ENCODE data around the gene USP5. TPM values are rescaled to one million over a fixed set of nuclear protein-coding genes. Genes with fewer than 3 reads are reported as not detected.

Gene USP5
- total and polyA plus RNA-seq, 12 donors, result 30.6 to 162 (median 113) TPM

DNA sequence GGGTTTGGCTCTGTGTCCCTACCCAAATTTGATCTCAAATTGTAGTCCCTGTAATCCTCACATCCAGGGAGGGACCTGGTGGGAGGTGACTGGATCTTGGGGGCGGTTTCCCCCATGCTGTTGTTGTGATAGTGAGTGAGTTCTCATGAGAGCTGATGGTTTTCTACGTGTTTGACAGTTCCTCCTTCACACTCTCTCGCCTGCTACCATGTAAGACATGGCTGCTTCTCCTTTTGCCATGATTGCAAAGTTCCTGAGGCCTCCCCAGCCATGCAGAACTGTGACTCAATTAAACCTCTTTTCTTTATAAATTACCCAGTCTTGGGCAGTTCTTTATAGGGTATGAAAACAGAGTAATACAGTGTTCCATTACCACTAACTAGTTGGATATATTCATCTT lies 42.4 kb downstream of the USP5 start:
- TF ChIP-seq POLR2A (IDR thresholded peaks at IDR 0.05), result no peak
- TF ChIP-seq, protein P1, sequence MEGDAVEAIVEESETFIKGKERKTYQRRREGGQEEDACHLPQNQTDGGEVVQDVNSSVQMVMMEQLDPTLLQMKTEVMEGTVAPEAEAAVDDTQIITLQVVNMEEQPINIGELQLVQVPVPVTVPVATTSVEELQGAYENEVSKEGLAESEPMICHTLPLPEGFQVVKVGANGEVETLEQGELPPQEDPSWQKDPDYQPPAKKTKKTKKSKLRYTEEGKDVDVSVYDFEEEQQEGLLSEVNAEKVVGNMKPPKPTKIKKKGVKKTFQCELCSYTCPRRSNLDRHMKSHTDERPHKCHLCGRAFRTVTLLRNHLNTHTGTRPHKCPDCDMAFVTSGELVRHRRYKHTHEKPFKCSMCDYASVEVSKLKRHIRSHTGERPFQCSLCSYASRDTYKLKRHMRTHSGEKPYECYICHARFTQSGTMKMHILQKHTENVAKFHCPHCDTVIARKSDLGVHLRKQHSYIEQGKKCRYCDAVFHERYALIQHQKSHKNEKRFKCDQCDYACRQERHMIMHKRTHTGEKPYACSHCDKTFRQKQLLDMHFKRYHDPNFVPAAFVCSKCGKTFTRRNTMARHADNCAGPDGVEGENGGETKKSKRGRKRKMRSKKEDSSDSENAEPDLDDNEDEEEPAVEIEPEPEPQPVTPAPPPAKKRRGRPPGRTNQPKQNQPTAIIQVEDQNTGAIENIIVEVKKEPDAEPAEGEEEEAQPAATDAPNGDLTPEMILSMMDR (IDR thresholded peaks at IDR 0.05), result no peak

DNA sequence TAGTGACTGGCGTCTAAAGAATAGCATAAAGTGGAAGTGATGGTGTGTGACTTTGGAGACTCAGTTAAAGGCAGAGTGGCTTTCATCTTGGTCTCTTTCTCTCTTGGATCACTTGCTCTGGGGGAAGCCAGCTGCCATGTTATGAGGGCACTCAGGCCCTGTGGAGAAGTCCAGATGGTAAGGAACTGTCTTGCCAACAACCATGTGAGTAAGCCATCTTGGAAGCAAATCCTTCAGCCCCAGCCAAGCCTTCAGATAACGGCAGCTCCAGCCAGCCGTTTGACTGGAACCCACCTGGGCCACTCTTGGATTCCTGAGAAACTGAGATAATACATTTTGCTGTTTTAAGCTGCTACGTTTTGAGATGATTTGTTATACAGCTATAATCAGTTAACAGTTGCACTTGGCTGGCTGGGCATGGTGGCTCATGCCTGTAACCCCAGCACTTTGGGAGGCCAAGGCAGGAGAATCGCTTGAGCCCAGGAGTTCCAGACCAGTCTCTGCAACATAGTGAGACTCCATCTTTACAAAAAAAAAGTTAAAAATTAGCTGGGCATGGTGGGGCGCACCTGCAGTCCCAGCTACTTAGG lies 45.0 kb downstream of the USP5 start:
- 78 to 88% (median 84%) methylated on average over 5 to 6 of the region's 6 CpGs for WGBS, 4 donors
- no peak for TF ChIP-seq POLR2A (IDR thresholded peaks at IDR 0.05)
- TF ChIP-seq, protein P1 (IDR thresholded peaks at IDR 0.05), result no peak
- Histone ChIP-seq H3K9me3 (replicated peaks in 1 of 3) (no peaks in the 10 kb centered on the region), H3K27ac (no peak overlapping the region), H3K4me1 (replicated peaks in 1 of 2) (peaks cover 0 to 2% of the 10 kb centered on the region in 2 donors), H3K36me3 (replicated peaks in 1 of 2) (no peaks in the 10 kb centered on the region), H3K27me3 (no peaks in the 10 kb centered on the region), H3K4me3 (no peak overlapping the region)
- no peak for DNase-seq
- intact Hi-C loops (cut with DNase I), result no loop called here

More for the DNA sequence above, 42.4 kb downstream of the USP5 start:
- H3K4me3 ChIP-seq, result no peak overlapping the region
- intact Hi-C loops (cut with DNase I), result no loop called here
- peaks cover 5 to 16% of the 10 kb centered on the region in 2 donors for H3K4me1 ChIP-seq (replicated peaks in 1 of 2)
- WGBS, 4 donors, result 79 to 89% (median 85%) methylated on average over 3 of the region's 3 CpGs
- no peaks in the 10 kb centered on the region for H3K27me3 ChIP-seq
- no peak for DNase-seq
- H3K27ac ChIP-seq, result no peak overlapping the region
- H3K9me3 ChIP-seq (replicated peaks in 1 of 3), result no peaks in the 10 kb centered on the region
- H3K36me3 ChIP-seq (replicated peaks in 1 of 2), result no peaks in the 10 kb centered on the region

DNA sequence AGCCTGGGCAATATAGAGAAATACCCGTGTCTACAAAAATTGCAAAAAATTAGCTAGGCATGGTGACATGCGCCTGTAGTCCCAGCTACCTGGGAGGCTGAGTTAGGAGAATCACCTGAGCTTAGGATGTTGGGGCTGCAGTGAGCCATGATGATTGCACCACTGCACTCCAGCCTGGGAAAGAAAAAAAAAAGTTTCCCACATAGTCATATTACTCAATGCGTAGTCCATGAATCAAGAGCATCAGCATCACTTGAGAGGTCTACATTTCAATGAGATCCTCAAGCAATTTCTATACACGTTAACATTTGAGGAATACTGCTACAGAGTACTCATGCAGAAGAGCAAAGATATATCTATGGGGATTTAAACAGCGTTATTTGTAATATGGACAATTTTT lies 47.5 kb downstream of the USP5 start:
- no peak overlapping the region for H3K27ac ChIP-seq
- no peaks in the 10 kb centered on the region for H3K36me3 ChIP-seq (replicated peaks in 1 of 2)
- no peak overlapping the region for H3K4me3 ChIP-seq
- DNase-seq, result no peak
- H3K4me1 ChIP-seq (replicated peaks in 1 of 2), result peaks cover 0 to 5% of the 10 kb centered on the region in 2 donors
- TF ChIP-seq, protein P1 (IDR thresholded peaks at IDR 0.05), result no peak
- no peak for TF ChIP-seq POLR2A (IDR thresholded peaks at IDR 0.05)
- H3K9me3 ChIP-seq (replicated peaks in 1 of 3), result no peaks in the 10 kb centered on the region
- intact Hi-C loops (cut with DNase I), result no loop called here
- WGBS, 4 donors, result 75 to 89% (median 79%) methylated on average over 4 to 5 of the region's 5 CpGs
- no peaks in the 10 kb centered on the region for H3K27me3 ChIP-seq

DNA sequence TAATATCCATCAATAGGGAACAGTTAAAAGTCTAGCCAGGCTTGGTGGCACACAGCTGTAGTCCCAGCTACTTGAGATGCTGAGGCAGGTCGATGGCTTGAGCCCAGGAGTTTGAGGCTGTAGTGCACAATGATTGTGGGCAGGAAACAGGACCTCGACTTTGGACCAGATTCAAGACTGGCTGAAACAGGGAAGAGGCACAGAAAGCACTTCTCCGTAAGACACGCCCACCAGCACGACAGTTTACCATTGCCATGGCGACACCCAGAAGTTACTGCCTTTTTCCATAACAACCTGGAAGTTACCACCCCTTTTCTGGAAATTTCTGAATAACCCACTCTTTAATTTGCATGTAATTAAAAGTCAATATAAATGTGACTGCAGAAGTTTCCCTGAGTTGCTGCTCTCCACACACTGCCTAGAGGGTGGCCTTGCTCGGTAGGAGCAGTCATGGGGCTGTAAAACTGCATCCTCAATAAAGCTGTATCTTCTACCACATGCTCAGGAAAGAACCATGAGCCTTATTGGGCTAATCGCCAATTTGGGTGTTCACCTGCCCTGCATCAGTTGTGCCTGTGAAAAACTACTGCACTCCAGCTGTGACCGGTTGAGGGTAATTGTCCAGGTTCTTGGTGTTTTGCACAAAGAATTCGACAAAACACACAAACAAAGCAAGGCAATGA lies 48.0 kb downstream of the USP5 start:
- Histone ChIP-seq H3K36me3 (replicated peaks in 1 of 2) (no peaks in the 10 kb centered on the region), H3K27me3 (no peaks in the 10 kb centered on the region), H3K4me3 (no peak overlapping the region), H3K4me1 (replicated peaks in 1 of 2) (peaks cover 2 to 7% of the 10 kb centered on the region in 2 donors), H3K9me3 (replicated peaks in 1 of 3) (no peaks in the 10 kb centered on the region), H3K27ac (no peak overlapping the region)
- TF ChIP-seq POLR2A (IDR thresholded peaks at IDR 0.05), result no peak
- 55 to 69% (median 60%) methylated on average over 9 to 10 of the region's 10 CpGs for WGBS, 4 donors
- intact Hi-C loops (cut with DNase I), result no loop called here
- peak in 6 of 7 donors; percentile 44 to 77 (median 64) for DNase-seq
